SJSA1 (cell line): ENCODE measurements around the gene ZNF684. TPM values are rescaled to one million over a fixed set of nuclear protein-coding genes. Genes with fewer than 3 reads are reported as not detected.
"Not testable (repeated sequence)": the region's sequence is repeated elsewhere in the genome, so short reads cannot be mapped to it uniquely, and the experiment has no call there.

Experiments used
- DNase-seq, 2 experiments: peaks; one replicate each; pipeline ENCODE4 v3.0.0-alpha.2; 2015 to 2020; ENCODE audit warnings: low spot score in 2 of 2, low read depth in 1 of 2
- H3K27ac ChIP-seq: fragments of 250-450 bp; sonication (Bioruptor Pico); 2 replicates; pipeline ENCODE4 v1.5.1; 2020; ENCODE audit warnings: mild to moderate bottlenecking, moderate library complexity
- H3K27me3 ChIP-seq: fragments of 250-450 bp; sonication (Bioruptor Pico); replicated peaks from 2 replicates; pipeline ENCODE4 v1.5.1; 2020; ENCODE audit warnings: mild to moderate bottlenecking, moderate library complexity
- H3K36me3 ChIP-seq: fragments of 250-450 bp; sonication (Bioruptor Pico); 2 replicates; pipeline ENCODE4 v1.5.1; 2020; ENCODE audit warnings: mild to moderate bottlenecking
- H3K4me1 ChIP-seq: fragments of 250-450 bp; sonication (Bioruptor Pico); replicated peaks from 2 replicates; pipeline ENCODE4 v1.6.1; 2021; ENCODE audit warnings: mild to moderate bottlenecking
- H3K4me3 ChIP-seq: fragments of 250-450 bp; sonication (Bioruptor Pico); 2 replicates; pipeline ENCODE4 v1.5.1; 2020; ENCODE audit warnings: mild to moderate bottlenecking
- H3K9me3 ChIP-seq: fragments of 250-450 bp; sonication (Bioruptor Pico); replicated peaks from 2 replicates; pipeline ENCODE4 v1.5.1; 2020; ENCODE audit warnings: mild to moderate bottlenecking
- total RNA-seq: library from RNA; depleted of rRNA; stranded (reverse); fragments of >200 nt; shearing (Covaris generic); gene quantifications from 2 replicates; pipeline ENCODE4 v1.2.3, GENCODE V29; 2014

ZNF684 gene
- total RNA-seq, 1 experiment from 2014 or later = 8.6 TPM

- Histone ChIP-seq H3K4me3 (no peak overlapping the region), H3K9me3 (no peaks in the 10 kb centered on the region), H3K4me1 (no peaks in the 10 kb centered on the region), H3K27ac (no peak overlapping the region), H3K36me3 (no peaks in the 10 kb centered on the region), H3K27me3 (no peaks in the 10 kb centered on the region)
- no peak for DNase-seq
Observed at GRCh38 chr1:40553017-40553416, 21.6 kb downstream of the ZNF684 start.

GRCh38 chr1:40554807-40555206, 23.4 kb downstream of the ZNF684 start:
- not testable (repeated sequence) for H3K36me3 ChIP-seq, H3K9me3 ChIP-seq, H3K4me3 ChIP-seq, DNase-seq, H3K27ac ChIP-seq, H3K27me3 ChIP-seq, H3K4me1 ChIP-seq

- no peaks in the 10 kb centered on the region for H3K36me3 ChIP-seq
- DNase-seq = no peak
Observed at GRCh38 chr1:40556121-40556520, 24.7 kb downstream of the ZNF684 start.

GRCh38 chr1:40558241-40558640, 26.8 kb downstream of the ZNF684 start:
- not testable (repeated sequence) for H3K27ac ChIP-seq, H3K4me1 ChIP-seq, DNase-seq, H3K27me3 ChIP-seq, H3K36me3 ChIP-seq, H3K4me3 ChIP-seq, H3K9me3 ChIP-seq

More at GRCh38 chr1:40556121-40556520, 24.7 kb downstream of the ZNF684 start:
- Histone ChIP-seq H3K4me1 (no peaks in the 10 kb centered on the region), H3K27ac (no peak overlapping the region), H3K9me3 (no peaks in the 10 kb centered on the region), H3K27me3 (no peaks in the 10 kb centered on the region), H3K4me3 (no peak overlapping the region)

GRCh38 chr1:40562185-40562584, 30.7 kb downstream of the ZNF684 start:
- DNase-seq = no peak

GRCh38 chr1:40563266-40563665, 31.8 kb downstream of the ZNF684 start:
- no peak overlapping the region for H3K4me3 ChIP-seq
- H3K27ac ChIP-seq = no peak overlapping the region
- H3K4me1 ChIP-seq = no peaks in the 10 kb centered on the region
- no peak for DNase-seq
- no peaks in the 10 kb centered on the region for H3K36me3 ChIP-seq
- peaks cover 2% of the 10 kb centered on the region; the same call in 1 of the 2 replicates for H3K9me3 ChIP-seq
- H3K27me3 ChIP-seq = no peaks in the 10 kb centered on the region

More at GRCh38 chr1:40562185-40562584, 30.7 kb downstream of the ZNF684 start:
- Histone ChIP-seq H3K4me3 (no peak overlapping the region), H3K9me3 (peaks cover 2% of the 10 kb centered on the region; the same call in 1 of the 2 replicates), H3K36me3 (no peaks in the 10 kb centered on the region), H3K27ac (no peak overlapping the region), H3K4me1 (no peaks in the 10 kb centered on the region), H3K27me3 (no peaks in the 10 kb centered on the region)

DNA sequence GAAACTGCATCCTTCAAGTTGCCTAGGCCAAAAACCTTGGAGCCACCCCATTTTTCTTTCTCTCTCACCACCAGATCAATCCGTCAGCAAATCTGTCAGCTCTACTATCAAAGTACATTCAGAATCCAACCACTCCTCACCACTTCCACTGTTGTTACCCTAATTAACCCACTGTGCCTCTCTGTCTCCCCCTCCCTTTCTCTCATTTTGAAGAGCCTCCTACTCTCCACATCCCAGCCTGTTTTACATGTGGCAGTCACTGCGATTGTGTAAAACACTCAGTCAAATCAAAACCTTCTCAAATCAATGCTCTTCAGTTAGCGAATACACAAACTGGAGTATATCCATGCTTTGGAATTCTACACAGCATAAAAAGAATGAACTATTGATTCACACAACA, 33.1 kb downstream of the ZNF684 start:
- peaks cover 2% of the 10 kb centered on the region; the same call in 1 of the 2 replicates for H3K9me3 ChIP-seq
- no peaks in the 10 kb centered on the region for H3K36me3 ChIP-seq
- no peak overlapping the region for H3K27ac ChIP-seq
- H3K4me1 ChIP-seq = no peaks in the 10 kb centered on the region
- H3K4me3 ChIP-seq = no peak overlapping the region
- H3K27me3 ChIP-seq = no peaks in the 10 kb centered on the region
- DNase-seq = no peak

GRCh38 chr1:40564913-40565312, 33.5 kb downstream of the ZNF684 start:
- Histone ChIP-seq H3K36me3 (no peaks in the 10 kb centered on the region), H3K27me3 (no peaks in the 10 kb centered on the region), H3K4me3 (no peak overlapping the region), H3K9me3 (peaks cover 2% of the 10 kb centered on the region; the same call in 1 of the 2 replicates), H3K4me1 (no peaks in the 10 kb centered on the region), H3K27ac (no peak overlapping the region)
- DNase-seq = no peak

- DNase-seq = no peak
- peaks cover 2% of the 10 kb centered on the region; the same call in 1 of the 2 replicates for H3K9me3 ChIP-seq
- H3K27me3 ChIP-seq = no peaks in the 10 kb centered on the region
- no peaks in the 10 kb centered on the region for H3K4me1 ChIP-seq
- H3K27ac ChIP-seq = no peak overlapping the region
- no peaks in the 10 kb centered on the region for H3K36me3 ChIP-seq
- no peak overlapping the region for H3K4me3 ChIP-seq
Observed at GRCh38 chr1:40567825-40568224, 36.4 kb downstream of the ZNF684 start.

- not testable (repeated sequence) for H3K27me3 ChIP-seq, H3K4me3 ChIP-seq, DNase-seq, H3K36me3 ChIP-seq, H3K4me1 ChIP-seq, H3K9me3 ChIP-seq, H3K27ac ChIP-seq
Observed at GRCh38 chr1:40574805-40575204, 43.4 kb downstream of the ZNF684 start.

GRCh38 chr1:40575336-40575735, 43.9 kb downstream of the ZNF684 start:
- no peak for DNase-seq
- Histone ChIP-seq H3K27me3 (no peaks in the 10 kb centered on the region), H3K27ac (no peak overlapping the region), H3K4me3 (no peak overlapping the region), H3K9me3 (no peaks in the 10 kb centered on the region), H3K36me3 (no peaks in the 10 kb centered on the region), H3K4me1 (no peaks in the 10 kb centered on the region)

DNA sequence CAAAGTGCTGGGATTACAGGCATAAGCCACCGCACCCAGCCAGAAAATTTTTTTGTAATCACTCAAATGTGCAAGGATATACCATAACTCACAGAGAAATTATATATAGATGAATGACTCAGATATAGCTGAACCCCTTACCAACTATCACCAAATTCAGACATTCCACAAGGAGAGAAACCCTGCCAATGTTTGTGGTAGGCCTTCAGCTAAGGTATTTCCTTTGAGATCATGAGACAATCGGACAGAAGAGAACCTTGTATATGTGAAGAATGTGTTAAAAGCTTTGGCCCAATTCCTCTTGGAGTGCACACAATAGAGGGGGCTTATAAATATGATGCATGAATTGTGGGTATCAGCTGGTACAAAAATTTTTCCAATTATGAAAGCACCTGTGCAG, 50.7 kb downstream of the ZNF684 start:
- Histone ChIP-seq H3K27ac (no peak overlapping the region), H3K4me3 (no peak overlapping the region), H3K4me1 (peaks cover 12% of the 10 kb centered on the region), H3K9me3 (no peaks in the 10 kb centered on the region), H3K27me3 (no peaks in the 10 kb centered on the region), H3K36me3 (no peaks in the 10 kb centered on the region)
- DNase-seq = no peak

- Histone ChIP-seq H3K4me3 (no peak overlapping the region), H3K9me3 (no peaks in the 10 kb centered on the region), H3K27ac (no peak overlapping the region; the same call in 1 of the 2 replicates), H3K27me3 (no peaks in the 10 kb centered on the region), H3K4me1 (peaks cover 12% of the 10 kb centered on the region), H3K36me3 (no peaks in the 10 kb centered on the region)
- no peak for DNase-seq
Observed at GRCh38 chr1:40583980-40584379, 52.5 kb downstream of the ZNF684 start.

DNA sequence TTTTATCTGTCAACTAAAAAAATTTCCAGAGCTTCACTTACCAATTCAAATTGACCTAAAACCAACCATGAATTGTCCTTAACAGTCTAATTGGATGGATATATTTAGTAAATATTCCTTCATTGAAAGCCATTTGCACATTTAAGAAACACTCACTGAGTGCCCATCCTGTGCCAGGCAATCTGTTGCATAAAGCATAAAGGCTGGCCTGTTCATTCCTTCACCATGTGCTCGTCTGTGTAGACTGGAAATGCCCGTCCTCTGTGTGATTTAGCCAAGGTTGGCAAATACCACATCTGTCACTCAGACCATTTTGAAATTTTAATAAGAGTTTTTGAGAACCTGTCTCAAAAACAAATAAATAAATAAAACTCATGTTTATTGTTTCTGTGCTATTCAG, 57.1 kb downstream of the ZNF684 start:
- no peak for DNase-seq
- no peaks in the 10 kb centered on the region for H3K9me3 ChIP-seq
- H3K4me3 ChIP-seq = no peak overlapping the region
- no peaks in the 10 kb centered on the region for H3K36me3 ChIP-seq
- H3K27ac ChIP-seq = no peak overlapping the region
- H3K27me3 ChIP-seq = no peaks in the 10 kb centered on the region
- peaks cover 5% of the 10 kb centered on the region for H3K4me1 ChIP-seq

DNA sequence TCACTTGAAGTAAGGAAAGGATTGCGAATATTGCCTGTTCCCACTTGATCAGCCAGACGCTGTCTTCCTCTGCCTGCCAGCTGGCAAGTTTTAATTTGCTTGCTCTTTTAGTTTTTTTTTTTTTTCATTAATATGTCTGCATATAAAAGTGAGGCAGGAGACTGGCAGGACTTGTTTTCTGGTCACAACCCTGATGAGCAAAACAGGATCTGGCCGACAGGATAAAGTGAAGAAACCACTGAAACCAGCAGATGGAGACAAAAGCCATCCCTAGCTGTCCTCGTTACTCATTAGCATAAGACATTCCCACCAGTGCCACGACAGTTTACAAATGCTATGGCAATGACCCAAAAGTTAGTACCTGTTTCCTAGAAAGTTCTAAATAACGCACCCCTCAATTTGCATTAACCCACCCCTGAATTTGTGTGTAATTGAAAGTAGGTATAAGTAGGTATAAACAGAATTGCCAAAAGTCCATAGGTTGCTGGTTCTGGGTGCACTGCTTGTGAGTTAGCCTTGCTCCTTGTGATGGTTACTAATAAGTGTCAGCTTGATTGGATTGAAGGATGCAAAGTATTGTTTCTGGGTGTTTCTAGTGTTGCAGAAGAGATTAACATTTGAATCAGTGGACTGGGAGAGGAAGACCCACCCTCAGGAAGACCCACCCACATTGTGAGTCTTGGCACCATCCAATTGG, 60.8 kb downstream of the ZNF684 start:
- Histone ChIP-seq H3K27me3 (no peaks in the 10 kb centered on the region), H3K4me1 (no peaks in the 10 kb centered on the region), H3K4me3 (no peak overlapping the region), H3K9me3 (no peaks in the 10 kb centered on the region), H3K27ac (no peak overlapping the region), H3K36me3 (no peaks in the 10 kb centered on the region)
- no peak for DNase-seq
